Thyroid gland (tissue), 4 donors: ENCODE results near the gene CNTROB.

ENCODE experiments used
- CTCF ChIP-seq, 6 experiments: fragments of 200-600 bp in 3 of 6; fragments of 450-650 bp in 3 of 6; sonication (generic) in 3 of 6; IDR thresholded peaks; one replicate each; pipeline ENCODE4 v1.5.1; 2016 to 2019; ENCODE audit warnings: antibody characterized with exemption in 6 of 6, mild to moderate bottlenecking in 2 of 6, inconsistent platforms in 1 of 6, moderate library complexity in 1 of 6
- POLR2A ChIP-seq, 2 donors: fragments of 450-650 bp; IDR thresholded peaks; one replicate each; pipeline ENCODE4 v1.6.1; 2017; ENCODE audit warnings: antibody characterized with exemption in 2 of 2, mild to moderate bottlenecking in 2 of 2, moderate library complexity in 1 of 2

GRCh38 chr17:7951143-7951792 lies 19.3 kb downstream of the CNTROB start:
- TF ChIP-seq POLR2A (IDR thresholded peaks at IDR 0.05) (no peak), CTCF (IDR thresholded peaks at IDR 0.05) (no peak)
